PC-3 (cell line): ENCODE results near the gene CHST11.
"Not testable (repeated sequence)": the region's sequence is repeated elsewhere in the genome, so short reads cannot be mapped to it uniquely, and the experiment has no call there.

ENCODE experiments used
- EZH2 ChIP-seq: fragments of 300-600 bp; sonication (generic); IDR thresholded peaks from one replicate; pipeline ENCODE4 v1.6.1; 2017; ENCODE audit warnings: antibody characterized with exemption, mild to moderate bottlenecking, low read length; ENCODE audit not compliant: unreplicated experiment
- EZH2phosphoT487 ChIP-seq: fragments of 300-600 bp; sonication (generic); IDR thresholded peaks from 2 replicates; pipeline ENCODE4 v1.6.1; 2018; ENCODE audit warnings: mild to moderate bottlenecking, antibody characterized with exemption, low read length, borderline replicate concordance

GRCh38 chr12:104564662-104565061 lies 107.9 kb downstream of the CHST11 start:
- TF ChIP-seq EZH2phosphoT487, EZH2: not testable (repeated sequence)
